Endometrium (tissue), 2 donors: ENCODE measurements around the gene MAP3K1.

Experiments used
- FAIRE-seq: peaks from 2 replicates; lab custom pipeline; 2012; peaks lifted over from hg19 to GRCh38; lab: Jason Lieb, UNC
- donor health status: control.
- donor health status: control.

MAP3K1 gene

DNA sequence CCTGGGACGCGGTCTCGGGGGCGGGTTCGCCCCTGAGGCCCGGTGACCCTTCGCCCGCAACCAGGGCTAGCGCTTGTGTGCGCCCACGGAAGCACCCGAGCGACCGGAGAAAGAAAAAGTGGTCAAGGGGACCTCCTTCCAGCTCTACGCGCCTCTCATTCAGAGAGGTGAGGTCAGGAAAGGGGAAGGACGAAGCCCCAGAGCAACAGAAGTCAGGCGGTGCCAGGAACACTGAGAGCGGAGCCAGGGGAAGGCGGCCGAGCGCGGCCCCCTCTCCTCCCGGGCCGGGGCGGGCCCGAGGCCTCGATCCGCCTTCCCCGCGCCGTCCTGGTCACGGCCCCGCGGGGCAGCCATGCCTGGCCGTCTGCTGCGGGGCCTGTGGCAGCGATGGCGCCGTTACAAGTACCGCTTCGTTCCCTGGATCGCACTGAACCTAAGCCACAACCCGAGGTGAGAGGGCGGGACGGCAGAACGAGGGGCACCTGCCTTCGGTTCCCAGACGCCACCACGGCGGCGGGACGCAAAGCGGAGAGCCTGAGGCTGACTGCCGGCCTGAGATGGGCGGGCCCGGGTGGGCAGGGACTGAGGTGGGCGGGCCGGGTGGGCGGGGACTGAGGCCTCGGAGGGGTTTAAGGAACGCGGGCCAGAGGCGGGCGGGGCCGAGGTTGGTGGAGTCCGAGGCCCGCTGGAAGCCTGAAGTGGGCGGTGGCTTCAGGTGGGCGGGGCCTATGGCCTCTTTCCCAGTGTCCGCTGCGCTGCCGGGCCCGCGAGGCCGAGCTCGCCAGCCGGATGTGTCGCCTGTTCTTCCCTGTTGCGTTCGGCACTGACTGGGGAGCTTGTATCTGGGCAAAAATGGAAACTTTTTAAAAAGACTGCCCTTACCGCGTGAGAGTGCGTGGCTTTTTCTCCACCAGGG lies 94.2 kb downstream of the MAP3K1 start, which contains the start of gene SETD9:
SETD9 (plus strand) TSS at position 303 of the 916 bp plus-strand sequence; CDS start at position 353, 50 bp downstream.
- FAIRE-seq = no peak

DNA sequence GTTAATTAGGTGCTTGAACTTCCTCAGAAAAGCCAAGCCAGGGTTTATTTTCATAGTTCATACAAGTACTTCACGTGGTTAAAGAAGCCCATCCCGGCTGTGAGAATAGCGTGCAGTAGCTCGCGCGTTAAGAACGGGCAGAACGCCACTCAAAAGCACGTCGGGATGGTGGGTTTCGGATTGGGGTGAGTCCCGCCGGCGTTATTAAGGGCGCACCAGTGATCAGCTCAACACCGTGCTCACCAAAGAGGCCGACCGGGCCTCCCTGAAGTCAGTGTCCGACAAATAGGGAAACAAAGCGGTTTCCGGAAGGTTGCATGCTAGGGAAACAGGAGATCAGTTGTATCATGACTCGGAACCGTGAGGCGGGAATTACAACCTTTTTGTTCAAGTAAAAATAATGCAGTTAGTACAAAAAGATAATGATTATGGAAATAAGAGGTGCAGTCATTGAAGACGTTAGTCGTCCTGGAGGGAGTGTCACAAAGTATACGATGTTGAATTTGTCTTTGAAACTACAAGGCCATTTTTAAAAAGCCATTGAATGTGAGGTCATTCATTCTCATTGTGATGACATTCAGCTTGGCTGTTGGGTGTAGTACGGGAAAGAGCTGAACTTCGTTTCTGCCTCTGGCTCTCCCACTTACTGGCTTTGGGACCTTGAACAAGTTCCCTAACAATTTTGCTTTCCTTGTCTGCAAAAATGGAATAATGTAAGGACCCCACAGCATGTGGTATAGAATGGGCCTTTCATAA lies 95.0 kb downstream of the MAP3K1 start:
- no peak for FAIRE-seq

DNA sequence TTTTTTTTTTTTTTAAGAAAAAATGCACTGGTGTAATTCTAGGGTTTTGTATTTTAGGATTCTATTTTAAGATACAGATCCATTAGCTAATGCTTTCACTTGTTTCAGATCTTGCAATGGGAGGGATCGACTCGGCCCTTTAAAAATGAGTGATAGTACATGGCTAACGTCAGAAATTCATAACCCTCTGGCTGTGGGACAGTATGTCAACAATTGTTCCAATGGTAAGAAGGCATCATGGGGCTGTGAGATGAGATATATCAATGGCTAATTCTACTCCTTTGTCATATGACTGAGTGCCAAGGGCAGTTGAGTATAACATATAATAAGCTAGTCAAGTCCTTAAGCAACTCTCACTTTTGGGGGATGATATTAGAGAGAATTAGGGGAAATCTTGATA lies 98.4 kb downstream of the MAP3K1 start:
- FAIRE-seq = no peak

DNA sequence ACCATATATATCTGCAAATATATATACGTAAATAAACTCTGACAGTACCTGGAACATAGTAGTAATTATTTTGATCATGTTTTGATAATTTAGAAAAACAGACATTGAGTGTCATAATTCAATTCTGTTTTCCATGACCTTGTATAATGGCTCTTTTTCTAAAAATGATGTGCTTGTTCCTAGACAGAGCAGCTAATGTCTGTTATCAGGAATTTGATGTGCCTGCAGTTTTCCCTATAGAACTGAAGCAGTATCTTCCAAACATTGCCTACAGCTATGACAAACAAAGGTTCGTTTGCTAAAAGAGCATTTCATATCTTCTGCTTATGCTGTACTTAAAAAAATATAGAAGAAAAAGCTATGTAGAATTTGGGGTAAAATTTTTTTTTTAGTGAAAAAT lies 99.3 kb downstream of the MAP3K1 start:
- FAIRE-seq = no peak

DNA sequence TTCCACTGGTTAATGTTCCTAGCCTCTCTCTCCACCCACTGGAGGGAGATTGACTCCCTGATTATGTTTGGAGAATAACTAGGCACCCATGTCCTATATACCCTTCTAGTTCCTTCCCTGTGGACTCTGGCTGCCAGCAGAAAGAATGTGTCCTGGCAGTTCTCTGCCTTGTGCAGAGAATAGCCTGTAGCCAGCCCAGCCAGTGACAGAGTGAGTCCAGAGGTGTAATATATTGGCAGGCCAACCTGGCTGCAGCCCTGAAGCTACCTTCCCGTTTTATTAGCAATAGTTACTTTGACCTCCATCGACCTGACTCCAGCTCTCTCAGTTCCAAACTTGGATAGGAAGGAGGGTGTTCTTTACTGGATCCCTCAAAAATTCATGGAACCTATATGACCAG lies 102.2 kb downstream of the MAP3K1 start:
- FAIRE-seq = no peak

DNA sequence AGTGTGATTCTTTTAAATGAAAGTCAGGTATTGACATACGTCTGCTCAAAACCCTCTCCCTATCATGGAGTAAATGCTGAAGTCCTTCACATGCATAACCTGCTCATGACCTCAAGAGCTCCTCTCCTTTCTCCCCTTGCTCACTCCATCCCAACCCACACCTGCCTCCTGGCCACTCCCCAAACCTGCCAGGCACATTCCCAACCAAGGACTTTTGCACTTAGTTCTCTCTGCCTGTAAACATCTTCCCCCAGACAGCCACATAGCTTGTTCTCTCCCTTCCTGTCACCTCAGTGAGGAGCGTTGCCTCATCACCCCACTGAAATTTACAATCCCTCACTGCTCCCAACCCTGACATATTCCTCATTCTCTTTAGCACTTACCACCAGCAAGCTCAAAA lies 102.7 kb downstream of the MAP3K1 start:
- FAIRE-seq = no peak

DNA sequence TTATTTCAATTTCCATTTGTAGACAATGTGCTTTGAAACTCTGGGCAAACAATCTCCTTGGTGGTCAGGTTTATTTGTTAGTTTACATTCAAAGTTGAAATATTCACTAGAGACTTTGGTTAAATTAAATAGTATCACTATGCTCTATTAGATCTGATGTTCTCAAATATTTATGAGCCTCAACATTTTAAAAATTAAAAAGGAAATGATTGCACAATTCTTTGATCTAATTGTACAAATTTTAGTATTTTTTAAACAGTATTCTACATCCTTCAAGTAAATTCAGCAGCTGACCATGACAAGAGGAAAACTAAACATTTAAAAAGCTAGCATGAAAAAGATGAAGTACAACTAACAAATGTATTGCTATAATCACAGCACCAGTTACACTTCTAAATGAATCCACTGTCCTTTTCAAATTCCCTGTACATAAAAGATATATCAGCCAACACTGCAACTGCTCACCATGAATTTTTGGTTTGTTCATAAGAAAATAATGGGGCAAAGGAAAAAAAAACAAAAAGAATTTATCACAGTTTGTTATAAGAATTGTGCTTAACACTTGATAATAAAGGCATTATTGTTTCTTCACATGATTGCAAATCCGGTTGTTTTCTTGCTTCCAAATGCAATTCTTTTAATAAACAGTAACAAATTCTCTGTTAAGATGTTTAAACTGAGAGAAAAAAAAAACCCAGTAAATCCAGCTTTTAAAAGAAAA lies 104.8 kb downstream of the MAP3K1 start:
- no peak for FAIRE-seq

DNA sequence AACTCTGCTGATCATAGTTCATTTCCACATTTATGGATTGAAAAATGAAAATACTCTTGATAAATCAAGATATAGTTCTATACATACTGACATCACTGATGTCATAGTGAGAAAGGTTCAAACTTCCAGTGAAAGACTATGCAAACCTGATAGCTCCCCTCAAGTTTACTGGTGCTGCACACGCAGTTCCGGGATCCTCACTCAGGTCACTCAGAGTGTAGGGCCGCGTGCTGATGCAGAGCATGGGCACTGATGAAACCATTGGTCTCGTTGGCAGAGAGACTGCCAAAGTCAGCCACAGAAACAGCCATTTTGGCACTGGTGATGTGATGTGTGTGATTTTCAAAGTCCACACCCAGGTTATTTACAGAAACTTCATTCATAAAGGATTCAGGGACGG lies 107.6 kb downstream of the MAP3K1 start:
- FAIRE-seq = no peak

DNA sequence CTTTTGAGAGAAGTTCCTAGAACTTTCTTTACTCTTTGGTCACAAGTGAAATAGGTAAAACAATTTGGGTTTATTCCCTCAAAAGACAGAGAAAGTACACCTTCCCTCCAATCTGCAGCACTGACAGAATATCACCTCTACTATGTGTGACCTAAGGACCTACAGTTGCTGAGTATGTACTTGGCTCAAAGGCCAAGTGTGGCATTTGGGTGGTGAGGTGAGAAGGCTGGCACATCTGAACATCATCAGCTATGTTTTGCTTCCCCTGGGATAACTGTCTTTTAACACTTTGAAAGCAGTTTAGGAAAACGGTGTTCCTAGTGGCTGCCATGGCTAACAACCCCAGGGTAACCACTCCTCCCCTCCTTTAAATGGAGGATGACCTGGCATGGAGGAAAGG lies 119.0 kb downstream of the MAP3K1 start:
- FAIRE-seq = no peak

DNA sequence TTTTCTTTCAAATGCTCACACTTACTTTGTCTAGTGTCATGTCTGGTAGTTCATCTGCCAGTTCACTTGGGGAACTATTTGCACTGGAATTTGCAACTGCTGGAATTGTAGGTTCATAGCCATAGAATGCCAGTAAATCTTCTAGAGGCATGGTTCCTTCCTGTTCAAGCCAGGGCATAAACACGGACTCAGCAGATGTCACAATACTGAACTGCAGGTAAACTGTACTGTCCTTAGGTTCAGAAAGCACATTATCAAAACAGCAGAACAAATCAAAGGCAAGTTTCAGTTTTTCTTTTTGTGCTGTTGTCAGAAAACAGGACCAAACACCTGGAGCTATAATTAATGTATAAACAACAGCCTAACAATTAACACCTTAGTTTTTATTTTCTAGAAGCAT lies 123.5 kb downstream of the MAP3K1 start:
- FAIRE-seq = no peak

DNA sequence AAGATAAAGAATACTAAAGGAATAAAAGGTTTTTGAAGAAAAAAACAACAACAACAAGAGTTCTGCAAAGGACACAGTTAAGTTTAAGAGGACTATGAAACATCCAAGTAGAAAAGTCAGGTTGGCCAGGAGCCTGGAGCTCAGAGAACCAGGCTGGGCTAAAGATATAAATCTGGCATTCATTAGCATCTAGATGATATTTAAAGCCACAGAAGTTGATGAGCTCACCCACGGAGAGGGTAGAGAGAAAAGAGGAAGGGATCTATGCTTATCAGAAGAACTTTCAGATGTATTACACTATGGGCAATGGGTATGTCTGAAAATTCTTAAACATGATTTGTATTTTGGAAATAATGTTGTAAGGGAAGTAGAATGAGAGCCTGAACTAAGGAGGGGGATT lies 126.6 kb downstream of the MAP3K1 start:
- FAIRE-seq = no peak
